CD14-positive monocyte (primary cell): ENCODE measurements around the gene ARSB. TPM values are rescaled to one million over a fixed set of nuclear protein-coding genes. Genes with fewer than 3 reads are reported as not detected.
"Not testable (repeated sequence)": the region's sequence is repeated elsewhere in the genome, so short reads cannot be mapped to it uniquely, and the experiment has no call there.

Experiments used
- DNase-seq, 3 donors: peaks; one replicate each; pipeline ENCODE4 v3.0.0-alpha.2; 2011 to 2022
- H2AFZ ChIP-seq: 2 replicates; pipeline ENCODE4 v1.6.0; 2012; ENCODE audit warnings: mild to moderate bottlenecking, low read depth, low read length, inconsistent platforms; ENCODE audit not compliant: insufficient read depth, poor library complexity, severe bottlenecking
- H3K27ac ChIP-seq, 2 donors: 1 replicate in 1 of 2; 2 replicates in 1 of 2; pipeline ENCODE4 v1.5.1; 2012 to 2013; ENCODE audit warnings: low read length in 2 of 2, control low read depth in 1 of 2, inconsistent platforms in 1 of 2, low read depth in 1 of 2, mild to moderate bottlenecking in 1 of 2
- H3K27me3 ChIP-seq, 2 donors: one replicate each; pipeline versions ENCODE4 v1.6.0 to v1.6.1; 2011 to 2013; ENCODE audit warnings: low read length in 2 of 2; ENCODE audit not compliant: control insufficient read depth in 2 of 2, insufficient read depth in 2 of 2
- H3K36me3 ChIP-seq, 2 donors: replicated peaks in 1 of 2; 1 replicate in 1 of 2; 2 replicates in 1 of 2; pipeline versions ENCODE4 v1.5.1 to v1.6.1; 2012 to 2013; ENCODE audit warnings: low read length in 2 of 2, control low read depth in 1 of 2, inconsistent platforms in 1 of 2, mild to moderate bottlenecking in 1 of 2; ENCODE audit not compliant: insufficient read depth in 2 of 2, control insufficient read depth in 1 of 2
- H3K4me1 ChIP-seq, 2 donors: 1 replicate in 1 of 2; 2 replicates in 1 of 2; pipeline versions ENCODE4 v1.5.1 to v1.6.1; 2012 to 2013; ENCODE audit warnings: low read length in 2 of 2, control low read depth in 1 of 2, inconsistent platforms in 1 of 2, mild to moderate bottlenecking in 1 of 2, moderate library complexity in 1 of 2; ENCODE audit not compliant: insufficient read depth in 2 of 2, control insufficient read depth in 1 of 2
- H3K4me2 ChIP-seq: replicated peaks from 2 replicates; pipeline ENCODE3; 2012; ENCODE audit warnings: low read length, moderate library complexity, mild to moderate bottlenecking; ENCODE audit not compliant: poor library complexity, severe bottlenecking; ENCODE audit errors: extremely low read depth
- H3K4me3 ChIP-seq, 3 experiments: fragments of 200-600 bp in 1 of 3; sonication (generic) in 1 of 3; replicated peaks in 1 of 3; 1 replicate in 2 of 3; 2 replicates in 1 of 3; pipeline ENCODE4 v1.5.1; 2011 to 2013; ENCODE audit warnings: low read length in 3 of 3, mild to moderate bottlenecking in 3 of 3, control low read depth in 2 of 3, low read depth in 2 of 3, inconsistent platforms in 1 of 3, moderate library complexity in 1 of 3
- H3K79me2 ChIP-seq: 2 replicates; pipeline ENCODE4 v1.6.0; 2012; ENCODE audit warnings: mild to moderate bottlenecking, control low read depth, inconsistent platforms, low read length, moderate library complexity; ENCODE audit not compliant: insufficient read depth
- H3K9ac ChIP-seq: 2 replicates; pipeline ENCODE4 v1.6.0; 2017; ENCODE audit warnings: low read length, mild to moderate bottlenecking; ENCODE audit not compliant: insufficient read depth, poor library complexity, severe bottlenecking
- H3K9me3 ChIP-seq, 2 donors: replicated peaks in 1 of 2; 1 replicate in 1 of 2; 2 replicates in 1 of 2; pipeline versions ENCODE4 v1.5.1 to v1.6.1; 2012 to 2013; ENCODE audit warnings: low read length in 2 of 2, control low read depth in 1 of 2; ENCODE audit not compliant: control insufficient read depth in 1 of 2, insufficient read depth in 1 of 2
- H4K20me1 ChIP-seq: 2 replicates; pipeline ENCODE4 v1.6.0; 2012; ENCODE audit warnings: mild to moderate bottlenecking, low read length, control low read depth, moderate library complexity; ENCODE audit not compliant: insufficient read depth
- H3K27ac Mint-ChIP-seq, 7 donors: one replicate each; pipeline ENCODE4 v1.8.0; 2020; ENCODE audit warnings: mild to moderate bottlenecking in 7 of 7, mixed read lengths in 7 of 7, moderate library complexity in 6 of 7, inconsistent platforms in 2 of 7
- H3K27me3 Mint-ChIP-seq, 3 donors: one replicate each; pipeline ENCODE4 v1.8.0; 2021 to 2022; ENCODE audit warnings: low read depth in 3 of 3, mild to moderate bottlenecking in 3 of 3, mixed read lengths in 3 of 3, moderate library complexity in 3 of 3, inconsistent platforms in 1 of 3
- H3K36me3 Mint-ChIP-seq, 2 donors: one replicate each; pipeline ENCODE4 v1.8.0; 2020; ENCODE audit warnings: mixed read lengths in 2 of 2, inconsistent platforms in 1 of 2, mild to moderate bottlenecking in 1 of 2
- H3K4me1 Mint-ChIP-seq: one replicate; pipeline ENCODE4 v1.8.0; 2020; ENCODE audit warnings: mild to moderate bottlenecking, mixed read lengths
- H3K4me3 Mint-ChIP-seq, 2 donors: one replicate each; pipeline ENCODE4 v1.8.0; 2020; ENCODE audit warnings: mild to moderate bottlenecking in 2 of 2, mixed read lengths in 2 of 2, moderate library complexity in 1 of 2
- H3K9me3 Mint-ChIP-seq, 7 donors: one replicate each; pipeline ENCODE4 v1.8.0; 2020 to 2022; ENCODE audit warnings: mixed read lengths in 7 of 7, mild to moderate bottlenecking in 6 of 7, moderate library complexity in 6 of 7, inconsistent platforms in 2 of 7
- WGBS: methylation state at CpG from one replicate; pipeline ENCODE4 v1.1.5; 2013; ENCODE audit warnings: missing lambda C conversion rate; ENCODE audit not compliant: insufficient coverage; 5-methylcytosine and 5-hydroxymethylcytosine counted together
- intact Hi-C, 2 donors: fragments of 100-400 bp; cut with micrococcal nuclease; formaldehyde crosslinking; loops; one replicate each; pipeline versions ENCODE4 v1.15.0 to v1.15.1; 2023
- polyA plus RNA-seq, 3 donors: library from polyadenylated mRNA; depleted of rRNA in 1 of 3; unstranded in 2 of 3; stranded (reverse) in 1 of 3; fragments of 300-500 nt in 2 of 3; fragments of >200 nt in 1 of 3; fragmentation: Illumina TruSeq in 2 of 3; gene quantifications; 1 replicate in 2 of 3; 2 replicates in 1 of 3; pipeline ENCODE4 v1.2.3, GENCODE V29; 2012 to 2021
- TF ChIP-seq, protein P1 (sequence below): fragments of 200-600 bp; IDR thresholded peaks from one replicate; pipeline ENCODE4 v1.8.0; 2022; ENCODE audit warnings: antibody characterized with exemption, mild to moderate bottlenecking

ARSB gene
- polyA plus RNA-seq, 3 donors = 18.0 to 28.7 (median 18.1) TPM

- H3K4me1 ChIP-seq = peaks cover 15 to 17% of the 10 kb centered on the region in 2 donors
- WGBS = no CpG with 5 or more reads among the region's 5 CpGs
- H3K27me3 Mint-ChIP-seq = no peaks in the 10 kb centered on the region
- peaks cover 12 to 19% of the 10 kb centered on the region in 2 donors for H3K36me3 Mint-ChIP-seq
- H3K27ac ChIP-seq = no peak overlapping the region
- intact Hi-C loops = no loop called here
- no peaks in the 10 kb centered on the region for H3K79me2 ChIP-seq
- no peaks in the 10 kb centered on the region for H3K27me3 ChIP-seq
- H3K9ac ChIP-seq = no peak overlapping the region
- peaks cover 0 to 4% of the 10 kb centered on the region in 2 donors for H3K36me3 ChIP-seq
- no peak for DNase-seq
- no peak overlapping the region for H2AFZ ChIP-seq
- no peak overlapping the region for H3K27ac Mint-ChIP-seq
- no peaks in the 10 kb centered on the region for H4K20me1 ChIP-seq
- H3K4me2 ChIP-seq = no peak overlapping the region
- no peak overlapping the region for H3K4me3 Mint-ChIP-seq
- H3K4me1 Mint-ChIP-seq = peaks cover 32% of the 10 kb centered on the region
- TF ChIP-seq, protein P1, sequence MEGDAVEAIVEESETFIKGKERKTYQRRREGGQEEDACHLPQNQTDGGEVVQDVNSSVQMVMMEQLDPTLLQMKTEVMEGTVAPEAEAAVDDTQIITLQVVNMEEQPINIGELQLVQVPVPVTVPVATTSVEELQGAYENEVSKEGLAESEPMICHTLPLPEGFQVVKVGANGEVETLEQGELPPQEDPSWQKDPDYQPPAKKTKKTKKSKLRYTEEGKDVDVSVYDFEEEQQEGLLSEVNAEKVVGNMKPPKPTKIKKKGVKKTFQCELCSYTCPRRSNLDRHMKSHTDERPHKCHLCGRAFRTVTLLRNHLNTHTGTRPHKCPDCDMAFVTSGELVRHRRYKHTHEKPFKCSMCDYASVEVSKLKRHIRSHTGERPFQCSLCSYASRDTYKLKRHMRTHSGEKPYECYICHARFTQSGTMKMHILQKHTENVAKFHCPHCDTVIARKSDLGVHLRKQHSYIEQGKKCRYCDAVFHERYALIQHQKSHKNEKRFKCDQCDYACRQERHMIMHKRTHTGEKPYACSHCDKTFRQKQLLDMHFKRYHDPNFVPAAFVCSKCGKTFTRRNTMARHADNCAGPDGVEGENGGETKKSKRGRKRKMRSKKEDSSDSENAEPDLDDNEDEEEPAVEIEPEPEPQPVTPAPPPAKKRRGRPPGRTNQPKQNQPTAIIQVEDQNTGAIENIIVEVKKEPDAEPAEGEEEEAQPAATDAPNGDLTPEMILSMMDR = no peak
- no peaks in the 10 kb centered on the region for H3K9me3 ChIP-seq
- H3K9me3 Mint-ChIP-seq = no peaks in the 10 kb centered on the region
- no peak overlapping the region for H3K4me3 ChIP-seq
Measured at GRCh38 chr5:78912085-78912771, 72.9 kb downstream of the ARSB start.

DNA sequence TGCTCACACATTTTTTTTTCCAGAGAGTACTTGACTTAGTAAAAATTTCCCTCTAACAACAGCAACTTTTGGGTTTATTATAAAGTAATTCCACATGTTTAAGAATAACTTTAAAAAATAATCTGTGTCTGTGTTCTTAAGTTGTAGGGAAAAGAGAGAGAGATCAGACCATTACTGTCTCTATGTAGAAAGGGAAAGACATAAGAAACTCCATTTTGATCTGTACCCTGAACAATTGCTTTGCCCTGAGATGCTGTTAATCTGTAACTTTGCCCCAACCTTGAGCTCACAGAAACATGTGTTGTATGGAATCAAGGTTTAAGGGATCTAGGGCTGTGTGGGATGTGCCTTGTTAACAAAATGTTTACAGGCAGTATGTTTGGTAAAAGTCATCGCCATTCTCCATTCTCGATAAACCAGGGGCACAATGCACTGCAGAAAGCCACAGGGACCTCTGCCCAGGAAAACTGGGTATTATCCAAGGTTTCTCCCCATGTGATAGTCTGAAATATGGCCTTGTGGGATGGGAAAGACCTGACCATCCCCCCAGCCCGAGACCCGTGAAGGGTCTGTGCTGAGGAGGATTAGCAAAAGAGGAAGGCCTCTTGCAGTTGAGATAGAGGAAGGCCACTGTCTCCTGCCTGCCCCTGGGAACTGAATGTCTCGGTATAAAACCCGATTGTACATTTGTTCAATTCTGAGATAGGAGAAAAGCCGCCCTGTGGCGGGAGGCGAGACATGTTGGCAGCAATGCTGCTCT is 75.7 kb downstream of the ARSB start:
- not testable (repeated sequence) for H3K27me3 ChIP-seq, H3K27ac Mint-ChIP-seq, H3K36me3 ChIP-seq, H4K20me1 ChIP-seq, H3K27ac ChIP-seq, H3K9me3 Mint-ChIP-seq, H3K9ac ChIP-seq, H3K4me2 ChIP-seq, H2AFZ ChIP-seq, H3K4me3 ChIP-seq, H3K4me3 Mint-ChIP-seq, H3K27me3 Mint-ChIP-seq, DNase-seq, H3K9me3 ChIP-seq, H3K79me2 ChIP-seq, H3K36me3 Mint-ChIP-seq
- H3K4me1 Mint-ChIP-seq = peaks cover 57% of the 10 kb centered on the region
- intact Hi-C loops = loop anchor here in 1 of 2 donors (10.0 kb wide), 1 partner anchor 55 kb away; no protein-coding TSS in a partner anchor
- H3K4me1 ChIP-seq = peaks cover 36 to 40% of the 10 kb centered on the region in 2 donors
- 100% methylated on average over 1 of the region's 9 CpGs for WGBS
